GM12878 (cell line): ENCODE measurements around the gene CARHSP1. TPM values are rescaled to one million over a fixed set of nuclear protein-coding genes. Genes with fewer than 3 reads are reported as not detected.

ENCODE experiments used
- ATAC-seq: fragments of 200-7000 bp; cut with Tn5 transposase; 3 replicates; pipeline ENCODE4 v1.9.1; 2020; ENCODE audit warnings: mild to moderate bottlenecking, moderate library complexity
- BruUV-seq: library from RNA; stranded (reverse); fragments of 400-500 nt; replicated peaks from 2 replicates; lab custom pipeline; 2021; lab: Mats Ljungman, UMichigan
- CTCF ChIA-PET: fragments of 300-600 bp; sonication (Branson Sonifier 250); formaldehyde crosslinking; extraction: SDS; loops from one replicate; lab custom pipeline; 2021; ENCODE audit warnings: inconsistent platforms; lab: Yijun Ruan, JAX
- POLR2A ChIA-PET: fragments of 350-600 bp; formaldehyde crosslinking; extraction: SDS; loops from one replicate; lab custom pipeline; 2021; ENCODE audit warnings: inconsistent platforms; lab: Charles Lee
- RAD21 ChIA-PET: fragments of 300-600 bp; sonication (Branson Sonifier 250); formaldehyde crosslinking; loops from one replicate; lab custom pipeline; 2023; ENCODE audit warnings: antibody characterized with exemption; ENCODE audit not compliant: unreplicated experiment; lab: Charles Lee
- SMC1A ChIA-PET: fragments of 300-600 bp; sonication (Branson Sonifier 250); formaldehyde crosslinking; loops from one replicate; lab custom pipeline; 2023; ENCODE audit not compliant: unreplicated experiment, uncharacterized antibody; lab: Charles Lee
- DNase-seq: peaks from one replicate; pipeline ENCODE4 v3.0.0-alpha.2; 2011; ENCODE audit warnings: low read depth, low spot score
- FAIRE-seq: peaks from 3 replicates; lab custom pipeline; 2011; peaks lifted over from hg19 to GRCh38; lab: Jason Lieb, UNC
- H2AFZ ChIP-seq: 2 replicates; pipeline ENCODE4 v1.6.0; 2011; ENCODE audit warnings: low read depth, low read length, control low read depth; ENCODE audit not compliant: control insufficient read depth
- H3K27ac ChIP-seq: 2 replicates; pipeline ENCODE4 v1.5.1; 2011; ENCODE audit warnings: control low read depth; ENCODE audit not compliant: control insufficient read depth, insufficient read depth
- H3K27me3 ChIP-seq, 2 experiments: replicated peaks in 1 of 2; 2 replicates each; pipeline versions ENCODE4 v1.6.0 to v1.6.1; 2011; ENCODE audit warnings: low read length in 1 of 2; ENCODE audit not compliant: control insufficient read depth in 2 of 2, insufficient read depth in 2 of 2
- H3K36me3 ChIP-seq, 2 experiments: 2 replicates each; pipeline ENCODE4 v1.5.1; 2011; ENCODE audit warnings: low read length in 1 of 2; ENCODE audit not compliant: control insufficient read depth in 2 of 2, insufficient read depth in 2 of 2
- H3K4me1 ChIP-seq: 2 replicates; pipeline ENCODE4 v1.6.1; 2011; ENCODE audit warnings: mild to moderate bottlenecking, low read length, moderate library complexity, mixed read lengths; ENCODE audit not compliant: control insufficient read depth, insufficient read depth
- H3K4me2 ChIP-seq: 2 replicates; pipeline ENCODE4 v1.6.0; 2011; ENCODE audit warnings: control low read depth; ENCODE audit not compliant: control insufficient read depth, insufficient read depth
- H3K4me3 ChIP-seq: fragments of 200-600 bp; sonication (generic); 2 replicates; pipeline ENCODE4 v1.5.1; 2016
- H3K79me2 ChIP-seq: 2 replicates; pipeline ENCODE4 v1.6.0; 2011; ENCODE audit warnings: low read length; ENCODE audit not compliant: control insufficient read depth, insufficient read depth
- H3K9ac ChIP-seq: 2 replicates; pipeline ENCODE4 v1.8.0; 2011; ENCODE audit warnings: low read length, control low read depth, mixed read lengths; ENCODE audit not compliant: control insufficient read depth, insufficient read depth
- H3K9me3 ChIP-seq: replicated peaks from 3 replicates; pipeline ENCODE4 v1.5.1; 2011; ENCODE audit warnings: mild to moderate bottlenecking, low read length; ENCODE audit not compliant: control insufficient read depth, insufficient read depth
- H4K20me1 ChIP-seq: 2 replicates; pipeline ENCODE4 v1.6.0; 2011; ENCODE audit not compliant: control insufficient read depth, insufficient read depth
- CREB1 ChIP-seq: IDR thresholded peaks from 2 replicates; pipeline ENCODE4 v1.6.1; 2012; ENCODE audit warnings: low read depth, mild to moderate bottlenecking, inconsistent platforms
- EGR1 ChIP-seq, 2 experiments: IDR thresholded peaks; 1 replicate in 1 of 2; 2 replicates in 1 of 2; pipeline ENCODE4 v1.6.1; 2011 to 2012; ENCODE audit warnings: low read depth in 2 of 2, low read length in 2 of 2, borderline replicate concordance in 1 of 2, mild to moderate bottlenecking in 1 of 2, moderate library complexity in 1 of 2
- HDAC2 ChIP-seq: fragments of 200-600 bp; sonication (generic); IDR thresholded peaks from 2 replicates; pipeline ENCODE4 v1.6.1; 2017
- IRF4 ChIP-seq: IDR thresholded peaks from 2 replicates; pipeline ENCODE4 v1.6.1; 2011; ENCODE audit warnings: low read depth, low read length
- NFYB ChIP-seq: IDR thresholded peaks from 2 replicates; pipeline ENCODE4 v1.6.1; 2011; ENCODE audit warnings: low read depth, mild to moderate bottlenecking, low read length, improper control_type of control experiment, moderate library complexity; ENCODE audit not compliant: insufficient read depth
- RAD51 ChIP-seq: fragments of 450-650 bp; IDR thresholded peaks from 2 replicates; pipeline ENCODE4 v1.6.1; 2016; ENCODE audit warnings: moderate library complexity, mild to moderate bottlenecking, inconsistent platforms
- RUNX3 ChIP-seq: IDR thresholded peaks from 2 replicates; pipeline ENCODE4 v1.6.1; 2012; ENCODE audit warnings: low read length, inconsistent platforms
- STAT1 ChIP-seq: fragments of 450-650 bp; conservative IDR thresholded peaks from 2 replicates; pipeline ENCODE4 v1.6.1; 2014; ENCODE audit warnings: antibody characterized with exemption, mild to moderate bottlenecking
- WGBS: methylation state at CpG from one replicate; pipeline ENCODE4 v1.1.6; 2016; ENCODE audit warnings: low lambda C conversion rate; ENCODE audit not compliant: insufficient replicate concordance, insufficient coverage; ENCODE audit errors: missing lambda C conversion rate; 5-methylcytosine and 5-hydroxymethylcytosine counted together
- in situ Hi-C: fragments of 300-500 bp; cut with MboI; formaldehyde crosslinking; loops from 9 replicates; pipeline ENCODE4 v1.14.3; 2018; ENCODE audit warnings: mixed read lengths
- intact Hi-C: fragments of 100-400 bp; cut with micrococcal nuclease; formaldehyde crosslinking; loops from one replicate; pipeline ENCODE4 v1.14.2; 2022; ENCODE audit not compliant: unreplicated experiment
- polyA plus RNA-seq, 11 experiments: library from polyadenylated mRNA; depleted of rRNA in 4 of 11; unstranded in 6 of 11; stranded (reverse) in 5 of 11; fragments of >200 nt; fragmentation: Nextera tagmentation in 4 of 11; fragmentation: Illumina TruSeq in 1 of 11; extraction: Ambion mirVana in 4 of 11; extraction: Trizol in 1 of 11; gene quantifications; 1 replicate in 1 of 11; 2 replicates in 10 of 11; pipeline versions ENCODE4 v1.2.1 to v1.2.3, GENCODE V29; 2011 to 2016; ENCODE audit warnings: inconsistent platforms in 2 of 11, missing spikeins in 2 of 11, low read depth in 1 of 11
- total RNA-seq, 4 experiments: library from RNA; depleted of rRNA in 3 of 4; stranded (reverse); fragments of >200 nt in 3 of 4; fragmentation: Illumina TruSeq in 1 of 4; extraction: Trizol in 1 of 4; gene quantifications; 2 replicates each; pipeline versions ENCODE4 v1.2.1 to v1.2.3, GENCODE V29; 2013 to 2021

Gene CARHSP1
- total and polyA plus RNA-seq, 10 of the 15 experiments (the other 5 are each of a cell fraction or from before 2014, with no cell fraction given), result 5.5 to 112 (median 67.0) TPM

- intact Hi-C loops (loop anchor here (5.0 kb wide), 1 partner anchor 97 kb away; the partner anchor contains the start of genes PMM2 and TMEM186), in situ Hi-C loops (no loop called here)
- Histone ChIP-seq H4K20me1 (no peaks in the 10 kb centered on the region), H3K4me2 (peak overlapping the region; percentile 94; the same call in 1 of the 2 replicates), H3K79me2 (peaks cover 10% of the 10 kb centered on the region), H3K36me3 (peaks cover 40 to 52% of the 10 kb centered on the region in 2 experiments), H3K9ac (no peak overlapping the region), H2AFZ (no peak overlapping the region), H3K9me3 (peaks cover 3% of the 10 kb centered on the region; the same call in 2 of the 3 replicates), H3K4me1 (peaks cover 49% of the 10 kb centered on the region), H3K27me3 (no peaks in the 10 kb centered on the region), H3K4me3 (no peak overlapping the region), H3K27ac (peak overlapping the region; percentile 95)
- WGBS, result 66% methylated on average over 14 of the region's 14 CpGs
- ChIA-PET SMC1A (interaction anchor here (0.6 to 3.9 kb wide), 6 partner anchors 34 to 245 kb away, joined by 3 to 16 read pairs (median 4); no protein-coding TSS in a partner anchor), POLR2A (interaction anchor here (0.9 kb wide), 1 partner anchor 68 kb away, joined by 3 read pairs; no protein-coding TSS in a partner anchor), CTCF (interaction anchor here (0.5 to 4.4 kb wide), 6 partner anchors 9 to 241 kb away, joined by 3 to 43 read pairs (median 4); no protein-coding TSS in a partner anchor), RAD21 (interaction anchor here (1.0 to 4.4 kb wide), 5 partner anchors 23 to 240 kb away, joined by 3 to 30 read pairs (median 4); partner anchors contain the start of gene CARHSP1)
- no TSS peak for BruUV-seq
- TF ChIP-seq CREB1, result no peak
- TF ChIP-seq IRF4, result no peak
- no peak for TF ChIP-seq HDAC2
- TF ChIP-seq STAT1, result no peak
- no peak for TF ChIP-seq RAD51
- no peak for TF ChIP-seq EGR1 (IDR thresholded peaks at IDR 0.05; ENCODE audit: borderline replicate concordance in 1 of 2, low read depth in 2 of 2, low read length in 2 of 2)
- TF ChIP-seq RUNX3, result no peak
- TF ChIP-seq NFYB, result no peak
- FAIRE-seq (no peak), ATAC-seq (no peak), DNase-seq (no peak)
These were observed 25.3 kb upstream of the CARHSP1 start for GRCh38 chr16:8893976-8894690.
